Naive thymus-derived CD4-positive, alpha-beta T cell (primary cell): Measurements from ENCODE around the gene HMGCL. TPM values are rescaled to one million over a fixed set of nuclear protein-coding genes. Genes with fewer than 3 reads are reported as not detected.
A peak's percentile ranks its signal among the peaks of the same experiment; 100 is the strongest.

Source experiments
- ATAC-seq: fragments of 150-1000 bp; cut with Tn5 transposase; 2 replicates; pipeline ENCODE4 v1.10.0; 2021; ENCODE audit warnings: mild to moderate bottlenecking, moderate library complexity
- CTCF ChIA-PET: fragments of 350-600 bp; sonication (Branson Sonifier 250); formaldehyde crosslinking; loops from one replicate; lab custom pipeline; 2021; ENCODE audit warnings: antibody characterized with exemption; lab: Charles Lee
- POLR2A ChIA-PET: fragments of 350-600 bp; sonication (Branson Sonifier 250); formaldehyde crosslinking; loops from one replicate; lab custom pipeline; 2021; ENCODE audit warnings: antibody characterized with exemption, inconsistent platforms; lab: Charles Lee
- DNase-seq, 9 donors: peaks; one replicate each; pipeline versions ENCODE4 v3.0.0 to v3.0.0-alpha.2; 2020 to 2022; ENCODE audit warnings: mixed read lengths in 1 of 9
- H3K27ac ChIP-seq: one replicate; pipeline ENCODE4 v1.7.0; 2013; ENCODE audit warnings: mild to moderate bottlenecking, low read depth, low read length, moderate library complexity
- H3K27me3 ChIP-seq, 2 donors: one replicate each; pipeline ENCODE4 v1.7.0; 2013; ENCODE audit warnings: low read length in 2 of 2, mild to moderate bottlenecking in 2 of 2, moderate library complexity in 2 of 2; ENCODE audit not compliant: control insufficient read depth in 2 of 2, insufficient read depth in 2 of 2
- H3K36me3 ChIP-seq, 3 experiments: 1 replicate in 2 of 3; 2 replicates in 1 of 3; pipeline ENCODE4 v1.7.0; 2013; ENCODE audit warnings: low read length in 3 of 3, mild to moderate bottlenecking in 3 of 3, moderate library complexity in 1 of 3; ENCODE audit not compliant: insufficient read depth in 3 of 3, control insufficient read depth in 2 of 3
- H3K4me1 ChIP-seq, 2 donors: one replicate each; pipeline ENCODE4 v1.7.0; 2013; ENCODE audit warnings: low read length in 2 of 2, mild to moderate bottlenecking in 2 of 2, moderate library complexity in 1 of 2; ENCODE audit not compliant: control insufficient read depth in 2 of 2, insufficient read depth in 2 of 2
- H3K4me3 ChIP-seq: 2 replicates; pipeline ENCODE4 v1.7.0; 2013; ENCODE audit warnings: mild to moderate bottlenecking, low read length
- H3K9me3 ChIP-seq, 3 experiments: 1 replicate in 2 of 3; 2 replicates in 1 of 3; pipeline ENCODE4 v1.7.0; 2013; ENCODE audit warnings: low read length in 3 of 3; ENCODE audit not compliant: control insufficient read depth in 2 of 3
- H3K27ac Mint-ChIP-seq, 9 donors: one replicate each; pipeline ENCODE4 v1.8.0; 2020 to 2022; ENCODE audit warnings: mixed read lengths in 9 of 9, mild to moderate bottlenecking in 8 of 9, moderate library complexity in 5 of 9, inconsistent platforms in 2 of 9
- H3K27me3 Mint-ChIP-seq, 5 donors: one replicate each; pipeline ENCODE4 v1.8.0; 2021 to 2022; ENCODE audit warnings: mixed read lengths in 5 of 5, mild to moderate bottlenecking in 1 of 5
- H3K36me3 Mint-ChIP-seq, 5 donors: one replicate each; pipeline ENCODE4 v1.8.0; 2020 to 2022; ENCODE audit warnings: mixed read lengths in 5 of 5, mild to moderate bottlenecking in 3 of 5, inconsistent platforms in 1 of 5
- H3K4me1 Mint-ChIP-seq, 7 donors: one replicate each; pipeline ENCODE4 v1.8.0; 2020 to 2022; ENCODE audit warnings: mixed read lengths in 7 of 7, mild to moderate bottlenecking in 3 of 7, inconsistent platforms in 1 of 7
- H3K4me3 Mint-ChIP-seq, 10 donors: one replicate each; pipeline ENCODE4 v1.8.0; 2020 to 2022; ENCODE audit warnings: mild to moderate bottlenecking in 10 of 10, mixed read lengths in 10 of 10, moderate library complexity in 6 of 10, inconsistent platforms in 2 of 10
- H3K9me3 Mint-ChIP-seq, 11 donors: one replicate each; pipeline ENCODE4 v1.8.0; 2020 to 2022; ENCODE audit warnings: mixed read lengths in 11 of 11, mild to moderate bottlenecking in 4 of 11, inconsistent platforms in 1 of 11, moderate library complexity in 1 of 11
- intact Hi-C, 2 donors: fragments of 100-400 bp; cut with micrococcal nuclease; formaldehyde crosslinking; loops; one replicate each; pipeline ENCODE4 v1.15.1; 2023
- polyA plus RNA-seq, 2 donors: library from polyadenylated mRNA; unstranded; fragments of 300-500 nt; fragmentation: Illumina TruSeq; gene quantifications; one replicate each; pipeline ENCODE4 v1.2.3, GENCODE V29; 2021
- total RNA-seq, 6 experiments: library from RNA in 5 of 6; stranded (reverse) in 5 of 6; gene quantifications; 1 replicate in 5 of 6; 2 replicates in 1 of 6; pipeline ENCODE4 v1.2.3 and lab custom pipeline; 2021 to 2026

The HMGCL gene
- total and polyA plus RNA-seq, 7 experiments from 2014 or later, result 16.2 to 38.9 (median 32.6) TPM

- ATAC-seq (peak; percentile 42), DNase-seq (peak in 7 of 9 donors; percentile 21 to 44 (median 36))
- no peaks in the 10 kb centered on the region for H3K27me3 Mint-ChIP-seq
- ChIA-PET CTCF (interaction anchor here (1.0 kb wide), 1 partner anchor 8 kb away, joined by 3 read pairs; no protein-coding TSS in a partner anchor), POLR2A (interaction anchor here (0.6 to 6.0 kb wide), 6 partner anchors 9 to 189 kb away, joined by 3 to 68 read pairs (median 6); partner anchors contain the start of genes GALE, HMGCL and PITHD1)
- H3K27me3 ChIP-seq, result no peaks in the 10 kb centered on the region
- H3K9me3 ChIP-seq, result no peaks in the 10 kb centered on the region
- intact Hi-C loops, result loop anchor here (1.0 to 5.0 kb wide), 5 partner anchors 9 to 772 kb away; partner anchors contain the start of genes GALE (in 2 of the 2), PITHD1 (in 2 of the 2), FUCA1 (in 1 of the 2) and KDM1A (in 1 of the 2)
- H3K27ac ChIP-seq, result peak overlapping the region; percentile 88
- peak overlapping the region; percentile 91 to 98 (median 97) for H3K4me3 Mint-ChIP-seq
- H3K27ac Mint-ChIP-seq, result peak overlapping the region; percentile 88 to 99 (median 97)
- H3K4me1 Mint-ChIP-seq, result peaks cover 9 to 28% (median 23%) of the 10 kb centered on the region in 7 donors
- peaks cover 6 to 18% of the 10 kb centered on the region in 2 donors for H3K4me1 ChIP-seq
- no peaks in the 10 kb centered on the region for H3K9me3 Mint-ChIP-seq
- H3K36me3 Mint-ChIP-seq, result peaks cover 0 to 21% (median 16%) of the 10 kb centered on the region in 5 donors
- peak overlapping the region; percentile 96 for H3K4me3 ChIP-seq
- peaks cover 0 to 51% (median 0%) of the 10 kb centered on the region in 3 experiments for H3K36me3 ChIP-seq
Measured at GRCh38 chr1:23791516-23792047, 33.6 kb downstream of the HMGCL start.

DNA sequence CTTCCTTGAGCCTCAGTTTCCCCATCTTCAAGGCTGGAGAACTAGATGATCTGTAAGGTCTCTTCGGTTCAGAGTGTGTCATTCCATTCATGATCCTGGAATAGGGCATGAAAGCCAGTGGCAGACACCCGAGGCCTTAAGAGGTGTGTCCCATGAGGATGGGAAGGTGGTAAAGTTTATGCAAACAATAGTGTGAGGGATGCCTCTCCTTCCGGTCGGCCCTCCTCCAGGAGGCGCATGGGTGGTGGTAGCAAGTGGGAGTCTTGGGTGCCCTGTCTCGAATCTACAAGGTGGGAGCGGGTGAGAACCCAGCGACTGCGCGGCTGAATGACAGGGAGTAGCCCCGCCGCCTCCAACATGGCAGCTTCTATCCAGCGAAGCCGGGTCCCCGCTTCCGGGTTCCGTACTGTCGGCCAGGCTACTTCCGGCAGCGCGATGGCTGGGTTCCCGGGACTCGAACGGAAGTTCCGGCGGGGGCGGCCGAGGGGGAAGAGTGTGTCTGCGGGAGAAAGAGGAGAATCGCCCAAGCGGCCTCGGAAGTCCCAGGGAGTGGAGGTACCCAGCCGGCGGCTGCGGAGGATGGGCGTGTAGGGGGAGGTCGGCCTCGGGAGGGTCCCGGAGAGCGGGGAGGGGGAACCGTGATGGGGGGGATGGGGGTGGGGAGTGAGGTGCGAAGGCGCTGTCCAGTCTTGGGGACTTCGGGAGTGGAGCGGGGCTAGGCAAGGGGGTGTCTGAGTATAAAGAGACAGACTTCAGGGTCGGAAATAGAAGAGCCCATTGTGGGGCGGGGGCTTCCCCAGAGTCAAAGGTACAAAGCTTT is 34.3 kb downstream of the HMGCL start, which contains the start of gene LYPLA2:
LYPLA2 (plus strand) TSS at position 450 of the 820 bp plus-strand sequence. CDS start 1,538 bp downstream, outside the sequence.
- Histone ChIP-seq H3K27me3 (no peaks in the 10 kb centered on the region), H3K9me3 (no peaks in the 10 kb centered on the region), H3K4me3 (peak within 1 kb of the TSS; percentile 96), H3K4me1 (peaks cover 6 to 18% of the 10 kb centered on the region in 2 donors), H3K27ac (peak within 1 kb of the TSS; percentile 88), H3K36me3 (peaks cover 2 to 51% (median 4%) of the 10 kb centered on the region in 3 experiments)
- peak; percentile 65 to 90 (median 79) for DNase-seq
- ChIA-PET POLR2A (interaction anchor here (0.6 to 6.0 kb wide), 7 partner anchors 10 to 190 kb away, joined by 3 to 68 read pairs (median 4); partner anchors contain the start of genes ELOA, GALE, HMGCL and PITHD1), CTCF (interaction anchor here (1.0 kb wide), 1 partner anchor 9 kb away, joined by 3 read pairs; no protein-coding TSS in a partner anchor)
- intact Hi-C loops, result loop anchor here (1.0 to 5.0 kb wide), 5 partner anchors 9 to 772 kb away; partner anchors contain the start of genes GALE (in 2 of the 2), PITHD1 (in 2 of the 2), FUCA1 (in 1 of the 2) and KDM1A (in 1 of the 2)
- H3K9me3 Mint-ChIP-seq, result no peaks in the 10 kb centered on the region
- peaks cover under 1 to 27% (median 21%) of the 10 kb centered on the region in 5 donors for H3K36me3 Mint-ChIP-seq
- H3K27me3 Mint-ChIP-seq, result no peaks in the 10 kb centered on the region
- H3K4me3 Mint-ChIP-seq, result peak within 1 kb of the TSS; percentile 91 to 98 (median 97)
- peak; percentile 91 for ATAC-seq
- peak within 1 kb of the TSS; percentile 88 to 99 (median 97) for H3K27ac Mint-ChIP-seq
- peaks cover 9 to 28% (median 23%) of the 10 kb centered on the region in 7 donors for H3K4me1 Mint-ChIP-seq

GRCh38 chr1:23788695-23789094 is 36.5 kb downstream of the HMGCL start:
- peak overlapping the region in 8 of 9 donors; percentile 18 to 67 (median 48) for H3K27ac Mint-ChIP-seq
- H3K36me3 Mint-ChIP-seq, result peaks cover 5 to 32% (median 26%) of the 10 kb centered on the region in 5 donors
- H3K9me3 ChIP-seq, result no peaks in the 10 kb centered on the region
- peaks cover 5 to 43% (median 8%) of the 10 kb centered on the region in 3 experiments for H3K36me3 ChIP-seq
- H3K4me3 Mint-ChIP-seq, result peak overlapping the region in 6 of 10 donors; percentile 16 to 59 (median 46)
- no peak for DNase-seq
- POLR2A ChIA-PET, result interaction anchor here (0.6 to 6.0 kb wide), 6 partner anchors 9 to 108 kb away, joined by 3 to 68 read pairs (median 4); partner anchors contain the start of genes GALE and PITHD1
- no peak overlapping the region for H3K27ac ChIP-seq
- H3K4me3 ChIP-seq, result no peak overlapping the region
- H3K4me1 Mint-ChIP-seq, result peaks cover 9 to 30% (median 28%) of the 10 kb centered on the region in 7 donors
- no peaks in the 10 kb centered on the region for H3K27me3 Mint-ChIP-seq
- H3K4me1 ChIP-seq, result peaks cover 6 to 18% of the 10 kb centered on the region in 2 donors
- H3K9me3 Mint-ChIP-seq, result no peaks in the 10 kb centered on the region
- no peak for ATAC-seq
- CTCF ChIA-PET, result no interaction called here
- no peaks in the 10 kb centered on the region for H3K27me3 ChIP-seq
- intact Hi-C loops, result no loop called here

- Mint-ChIP-seq H3K4me1 (peaks cover 9 to 30% (median 28%) of the 10 kb centered on the region in 7 donors), H3K4me3 (peak overlapping the region in 1 of 10 donors; percentile 35), H3K27ac (peak overlapping the region in 2 of 9 donors; percentile 44 to 84), H3K27me3 (no peaks in the 10 kb centered on the region), H3K9me3 (no peaks in the 10 kb centered on the region), H3K36me3 (peaks cover 5 to 32% (median 26%) of the 10 kb centered on the region in 5 donors)
- Histone ChIP-seq H3K4me3 (no peak overlapping the region), H3K27ac (no peak overlapping the region), H3K9me3 (no peaks in the 10 kb centered on the region), H3K27me3 (no peaks in the 10 kb centered on the region), H3K4me1 (peaks cover 6 to 18% of the 10 kb centered on the region in 2 donors), H3K36me3 (peaks cover 5 to 34% (median 8%) of the 10 kb centered on the region in 3 experiments)
- CTCF ChIA-PET, result no interaction called here
- no peak for DNase-seq
- POLR2A ChIA-PET, result interaction anchor here (1.1 to 6.0 kb wide), 3 partner anchors 10 to 16 kb away, joined by 4 to 68 read pairs (median 11); partner anchors contain the start of genes GALE and PITHD1
- ATAC-seq, result no peak
- intact Hi-C loops, result no loop called here
Measured at GRCh38 chr1:23787701-23788100, 37.5 kb downstream of the HMGCL start.

- H3K27ac ChIP-seq, result no peak overlapping the region
- no peaks in the 10 kb centered on the region for H3K9me3 ChIP-seq
- peaks cover 5 to 44% (median 31%) of the 10 kb centered on the region in 5 donors for H3K36me3 Mint-ChIP-seq
- no peak overlapping the region for H3K4me3 Mint-ChIP-seq
- H3K27me3 ChIP-seq, result no peaks in the 10 kb centered on the region
- H3K27ac Mint-ChIP-seq, result peak overlapping the region in 1 of 9 donors; percentile 32
- ChIA-PET POLR2A (interaction anchor here (0.6 to 1.0 kb wide), 3 partner anchors 11 to 616 kb away, joined by 3 to 4 read pairs (median 3); partner anchors contain the start of gene HMGCL), CTCF (interaction anchor here (1.2 to 1.5 kb wide), 2 partner anchors 17 to 26 kb away, joined by 3 read pairs; no protein-coding TSS in a partner anchor)
- peaks cover 1 to 2% of the 10 kb centered on the region in 2 donors for H3K4me1 ChIP-seq
- no peaks in the 10 kb centered on the region for H3K27me3 Mint-ChIP-seq
- ATAC-seq (no peak), DNase-seq (no peak)
- no peaks in the 10 kb centered on the region for H3K9me3 Mint-ChIP-seq
- intact Hi-C loops, result no loop called here
- peaks cover 8 to 47% (median 10%) of the 10 kb centered on the region in 3 experiments for H3K36me3 ChIP-seq
- H3K4me3 ChIP-seq, result no peak overlapping the region
- H3K4me1 Mint-ChIP-seq, result peaks cover 5 to 21% (median 19%) of the 10 kb centered on the region in 7 donors
Measured at GRCh38 chr1:23784846-23785245, 40.4 kb downstream of the HMGCL start.
